Measurements from ENCODE around the gene HACD2.

DNA sequence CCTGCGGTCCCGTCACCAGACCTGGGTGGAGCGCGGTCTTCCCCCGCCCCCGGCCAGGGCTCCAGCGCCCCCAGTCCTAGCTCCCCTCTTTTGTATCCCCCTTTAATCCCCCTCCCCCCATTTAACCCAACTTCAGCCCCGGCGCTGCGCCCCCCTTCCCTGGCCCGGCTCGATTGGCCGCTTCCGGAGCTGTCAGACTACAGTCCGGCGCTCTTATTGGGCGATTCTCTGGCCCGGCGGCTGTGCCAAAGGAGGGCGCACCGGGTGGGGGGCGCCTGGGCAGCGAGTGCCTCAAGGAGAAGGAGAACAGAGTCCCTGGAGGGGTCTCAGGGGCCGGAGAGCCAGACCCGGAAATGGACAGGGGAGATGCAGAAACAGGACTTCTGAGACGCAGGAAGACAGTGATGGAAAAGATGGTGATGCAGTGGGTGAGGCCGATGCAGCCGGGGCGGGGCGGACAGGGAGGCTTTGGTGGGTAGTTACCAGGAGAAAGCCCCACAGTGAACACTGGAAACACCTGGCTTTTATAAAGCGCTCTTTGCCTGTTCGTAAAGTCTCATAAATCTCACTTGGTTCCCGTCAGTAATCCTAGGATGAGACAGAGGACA is 134.8 kb downstream of the HACD2 start:
- TF ChIP-seq CTCF (conservative IDR thresholded peaks at IDR 0.05; ENCODE audit: low read depth, low read length): no peak
- TF ChIP-seq EZH2 (IDR thresholded peaks at IDR 0.05; ENCODE audit: low read length, unreplicated experiment): no peak
- no peak; the same call in 1 of the 2 replicates for TF ChIP-seq EZH2phosphoT487 (IDR thresholded peaks at IDR 0.05; ENCODE audit: borderline replicate concordance, low read length)
